NCI-H524 treated with DMSO at 0.1 percent for 48 hours (cell line): Measurements from ENCODE around the gene ENPP1.

Experiments
- DNase-seq: peaks from one replicate; lab custom pipeline; 2025; lab: John Stamatoyannopoulos, UW

The ENPP1 gene

GRCh38 chr6:131807644-131808459 is at the start of gene ENPP1:
Gene ENPP1, plus strand, starts transcription at chr6:131808020. Its CDS starts 16 bp downstream, at chr6:131808036.
- DNase-seq = peak; percentile 69

DNA sequence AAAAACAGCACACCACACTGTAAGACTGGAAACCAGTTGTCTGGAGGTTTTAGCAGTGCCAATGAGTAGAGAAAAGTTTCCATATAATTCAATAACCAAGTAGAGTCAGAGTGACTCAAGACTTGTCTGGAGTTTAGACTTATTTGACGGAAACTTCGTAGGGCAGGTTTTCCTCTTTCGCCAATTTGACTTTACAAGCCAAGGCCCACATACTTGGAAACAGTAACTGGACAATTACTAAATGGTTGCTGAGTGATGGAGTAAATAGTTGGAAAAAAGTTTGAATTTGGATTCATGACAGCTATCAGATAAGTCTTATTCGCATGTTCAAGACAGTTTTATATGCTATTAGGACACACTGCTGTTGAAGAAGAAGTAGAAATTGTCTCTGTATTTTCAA is 48.9 kb upstream of the ENPP1 start:
- no peak for DNase-seq

- no peak for DNase-seq
Measured at GRCh38 chr6:131761060-131761761, 46.6 kb upstream of the ENPP1 start.

DNA sequence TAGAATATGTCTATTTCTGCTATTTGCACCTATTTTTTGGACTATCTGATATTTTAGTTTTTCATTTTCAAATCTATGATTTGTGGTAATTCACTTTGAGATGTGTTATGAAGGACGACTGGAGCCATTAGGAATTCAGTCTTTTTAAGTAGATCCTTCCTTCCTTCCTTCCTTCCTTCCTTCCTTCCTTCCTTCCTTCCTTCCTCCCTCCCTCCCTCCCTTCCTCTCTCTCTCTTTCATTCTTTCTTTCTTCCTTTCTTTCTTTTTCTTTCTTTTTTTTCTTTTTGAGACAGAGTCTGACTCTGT is 46.1 kb upstream of the ENPP1 start:
- no peak for DNase-seq

DNA sequence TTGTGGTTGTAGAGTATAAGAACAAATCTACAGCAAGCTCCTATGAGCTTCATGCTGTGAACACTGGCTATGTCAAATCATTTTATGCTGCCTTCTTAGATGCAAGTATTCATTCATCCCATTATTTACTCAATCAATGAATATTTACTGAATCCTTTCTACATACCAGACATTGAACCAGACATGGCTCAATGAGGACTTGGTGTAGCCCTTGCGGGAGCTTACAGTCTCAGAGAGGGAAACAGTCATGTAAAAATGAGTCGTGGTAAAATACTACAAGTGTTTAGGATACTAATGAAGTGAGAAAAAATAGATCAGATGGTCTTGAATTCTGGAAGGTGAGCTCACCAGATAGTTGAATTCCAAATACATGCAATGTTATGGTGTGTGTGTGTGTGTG is 44.8 kb upstream of the ENPP1 start:
- DNase-seq = no peak

DNA sequence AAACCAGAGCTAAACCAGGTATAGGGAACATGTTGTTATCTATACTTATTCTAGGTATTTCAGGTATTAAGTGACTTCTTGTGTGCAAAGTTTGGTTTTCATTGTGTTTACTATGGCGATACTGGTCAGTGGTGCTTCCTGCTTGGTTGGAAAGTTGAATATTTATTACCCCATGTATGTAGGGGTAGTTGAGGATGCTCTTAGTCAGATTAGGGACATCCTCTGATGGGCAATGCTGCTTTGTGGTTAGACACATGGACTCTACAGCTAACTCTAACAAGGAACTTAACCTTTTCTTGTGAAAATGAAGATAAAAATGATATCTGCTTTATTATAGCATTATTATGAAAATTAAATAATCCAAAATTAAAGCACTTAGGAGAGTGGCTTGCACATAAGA is 44.1 kb upstream of the ENPP1 start:
- DNase-seq = no peak

- DNase-seq = no peak
Measured at GRCh38 chr6:131764350-131764749, 43.5 kb upstream of the ENPP1 start.

DNA sequence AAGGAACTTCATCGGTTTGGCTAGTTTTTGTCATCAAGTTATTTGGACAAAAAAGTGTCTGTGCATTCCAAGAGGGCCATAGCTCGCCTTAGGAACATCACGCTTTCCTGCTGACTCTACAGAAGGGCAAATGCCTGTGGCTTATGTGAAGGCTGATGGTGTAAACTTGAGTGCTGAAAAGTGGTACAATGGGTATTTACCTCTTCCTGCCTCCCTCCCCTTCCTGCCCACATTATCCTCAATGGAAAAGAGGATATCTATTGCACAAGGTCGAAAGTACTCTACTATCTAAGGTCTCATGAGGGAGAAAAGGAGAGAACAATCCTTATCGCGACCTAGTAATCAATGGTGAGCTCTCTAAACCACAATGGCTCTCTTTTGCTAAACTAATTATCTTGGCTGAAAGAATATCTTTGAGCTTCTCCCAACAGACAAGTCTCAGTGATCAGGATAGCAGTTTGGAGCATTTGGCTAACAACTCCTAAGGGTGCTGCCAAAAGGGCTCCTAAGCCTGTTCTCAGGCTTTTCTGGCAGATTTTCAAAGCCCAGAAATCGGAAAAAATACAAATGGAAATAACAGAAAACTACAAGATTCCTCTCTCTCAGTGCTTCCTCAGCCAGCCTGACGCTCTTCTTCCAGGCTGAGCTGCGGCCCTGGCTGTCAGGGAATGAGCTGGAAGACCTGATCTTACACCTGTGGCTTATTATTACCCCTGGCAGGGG is 42.6 kb upstream of the ENPP1 start:
- DNase-seq = no peak

- DNase-seq = no peak
Measured at GRCh38 chr6:131765804-131766135, 42.0 kb upstream of the ENPP1 start.

DNA sequence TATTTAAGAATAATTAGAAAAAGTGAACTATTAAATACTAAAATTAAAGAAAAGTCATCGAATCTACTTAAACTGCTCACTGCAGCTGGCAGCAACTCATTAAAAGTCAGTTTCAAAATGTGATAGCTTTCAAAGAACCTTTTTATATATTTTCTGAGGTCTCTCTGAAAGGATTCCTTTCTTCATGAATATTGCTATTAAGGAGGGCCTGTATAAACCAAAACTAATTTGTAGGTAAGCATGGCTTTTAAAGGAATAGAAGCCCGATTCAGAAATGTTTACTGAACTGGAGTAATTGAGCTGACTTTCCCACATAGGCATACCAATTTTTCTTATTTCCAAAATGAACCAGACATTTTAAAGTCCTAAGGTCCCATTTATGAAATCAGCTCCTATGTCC is 41.2 kb upstream of the ENPP1 start:
- DNase-seq = no peak

- no peak for DNase-seq
Measured at GRCh38 chr6:131768964-131769363, 38.9 kb upstream of the ENPP1 start.

- no peak for DNase-seq
Measured at GRCh38 chr6:131769385-131770141, 38.3 kb upstream of the ENPP1 start.

DNA sequence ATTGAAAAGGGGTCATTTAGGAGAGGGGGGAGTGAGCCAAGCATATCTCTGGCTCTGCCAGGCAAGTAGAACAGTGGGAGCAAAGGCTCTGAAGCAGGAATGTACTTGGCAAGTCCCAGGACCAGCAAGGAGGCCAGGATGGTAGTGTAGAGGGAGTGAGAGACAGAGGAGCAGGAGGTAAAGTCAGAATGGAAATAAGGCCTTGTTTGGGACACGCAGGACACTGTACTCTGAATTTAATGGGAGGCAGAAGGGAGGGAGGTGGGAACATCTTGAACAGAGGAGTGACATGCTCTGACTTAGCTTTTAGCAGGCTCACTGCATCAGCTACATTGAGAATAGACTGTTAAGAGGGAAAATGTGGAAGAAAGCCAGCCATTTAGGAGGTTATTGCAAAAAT is 37.0 kb upstream of the ENPP1 start:
- no peak for DNase-seq

- no peak for DNase-seq
Measured at GRCh38 chr6:131773284-131773950, 34.4 kb upstream of the ENPP1 start.

DNA sequence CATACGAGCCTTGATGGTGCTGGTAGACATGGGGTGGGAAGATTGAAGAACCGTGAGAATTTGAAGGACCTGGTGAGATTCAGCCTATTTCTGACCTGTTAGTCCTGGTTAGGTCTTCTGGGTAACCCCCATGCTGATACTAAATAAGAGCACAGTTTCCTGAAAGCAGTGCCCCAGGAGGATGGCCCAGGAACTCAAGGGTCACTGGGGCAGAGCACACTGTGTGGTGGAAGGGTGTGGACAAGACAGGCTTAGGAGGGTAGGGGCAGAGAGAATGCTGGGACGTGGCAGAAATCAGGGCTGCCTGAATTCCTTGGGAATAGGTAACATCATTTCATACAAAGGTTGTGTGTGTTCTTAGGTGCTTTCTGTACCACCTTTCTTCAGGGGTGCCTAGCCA is 31.9 kb upstream of the ENPP1 start:
- no peak for DNase-seq

DNA sequence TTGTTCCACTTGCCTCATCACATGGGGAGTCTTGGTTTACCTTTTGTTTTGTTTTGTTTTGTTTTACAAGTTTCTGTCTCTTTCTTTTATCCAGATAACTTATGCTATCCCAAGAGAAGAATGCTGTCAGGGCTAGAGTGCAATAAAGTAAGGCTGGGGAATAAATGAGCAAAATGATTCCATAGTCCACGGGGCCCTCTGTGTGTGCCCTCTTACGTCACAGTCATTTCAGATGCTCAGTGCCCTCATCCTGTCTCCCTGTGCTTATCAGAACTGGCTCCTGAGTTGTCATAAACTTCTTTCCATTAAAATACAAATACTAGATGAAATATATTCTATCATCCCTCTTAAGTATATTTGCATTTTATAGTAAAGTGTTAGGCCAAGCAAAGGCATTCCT is 30.8 kb upstream of the ENPP1 start:
- no peak for DNase-seq

- DNase-seq = no peak
Measured at GRCh38 chr6:131778169-131778568, 29.7 kb upstream of the ENPP1 start.

DNA sequence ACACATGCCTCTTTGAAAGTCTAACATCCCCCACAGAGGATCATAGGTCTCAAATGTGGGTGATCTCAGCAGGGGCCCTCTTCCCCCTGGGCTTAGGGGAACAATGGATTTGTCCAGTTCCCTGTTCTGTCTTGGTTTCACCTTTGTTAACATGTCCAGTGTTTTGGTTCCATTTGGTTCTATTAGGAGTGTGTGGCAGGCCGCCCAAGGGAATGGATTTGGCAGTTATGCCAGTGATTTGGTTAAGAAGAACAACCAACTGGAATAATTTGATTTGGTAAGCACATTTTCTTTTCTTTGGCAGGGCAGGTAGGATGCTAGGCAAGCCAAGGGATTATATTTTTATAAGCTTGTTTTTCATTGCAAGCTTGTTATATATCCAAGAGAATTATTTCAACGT is 28.5 kb upstream of the ENPP1 start:
- DNase-seq = no peak

- DNase-seq = no peak
Measured at GRCh38 chr6:131780600-131780999, 27.2 kb upstream of the ENPP1 start.

- no peak for DNase-seq
Measured at GRCh38 chr6:131781687-131782086, 26.1 kb upstream of the ENPP1 start.

GRCh38 chr6:131782764-131783163 is 25.1 kb upstream of the ENPP1 start:
- DNase-seq = no peak

- no peak for DNase-seq
Measured at GRCh38 chr6:131784561-131784960, 23.3 kb upstream of the ENPP1 start.
